ENCODE data around the gene ARRB1.
"Not testable (repeated sequence)": the region's sequence is repeated elsewhere in the genome, so short reads cannot be mapped to it uniquely, and the experiment has no call there.

ARRB1 gene

DNA sequence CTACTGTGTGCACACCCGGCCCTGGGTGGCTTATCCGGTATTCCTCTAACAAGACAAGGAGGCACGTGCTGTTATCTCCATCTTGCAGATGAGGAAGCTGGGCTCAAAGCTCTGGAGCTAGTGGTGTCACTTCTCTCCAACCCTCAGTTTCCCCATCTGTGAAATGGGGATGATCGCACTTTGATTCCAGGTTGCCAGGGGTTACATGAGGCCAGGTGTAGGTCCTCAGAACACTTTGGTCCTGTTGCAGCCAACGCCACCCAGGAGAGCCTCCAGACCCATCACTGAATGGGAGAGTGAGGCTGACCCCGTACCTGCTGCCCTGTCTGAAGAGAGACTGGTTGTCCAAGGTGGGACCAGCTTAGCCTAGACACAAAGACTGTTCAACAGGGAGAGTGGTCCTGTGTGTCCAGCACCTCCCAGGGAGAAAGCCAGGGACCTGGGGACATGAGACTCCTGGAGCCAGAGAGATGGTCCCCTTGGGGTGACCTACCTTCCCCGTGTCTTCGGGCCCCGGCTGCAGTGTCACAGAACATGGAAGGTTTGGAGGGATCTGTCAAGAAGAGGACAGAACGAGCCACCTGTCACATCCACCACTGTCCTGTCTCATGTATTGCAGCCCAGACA, 69.9 kb downstream of the ARRB1 start:
- H4K20me1 ChIP-seq: peaks cover 30% of the 10 kb centered on the region
- H3K27ac ChIP-seq: 0 out of 2 replicates have a peak overlapping the region, but pooled peaks have one; percentile 5
- no peak overlapping the region for H3K4me3 ChIP-seq
- no peaks in the 10 kb centered on the region for H3K9me3 ChIP-seq
- H3K27me3 ChIP-seq: no peaks in the 10 kb centered on the region
- no peak overlapping the region for H3K9ac ChIP-seq
- peaks cover 74% of the 10 kb centered on the region for H3K4me1 ChIP-seq
- TF ChIP-seq Cebpa-rat (IDR thresholded peaks at IDR 0.05): no peak
- H3K36me3 ChIP-seq: peaks cover 94% of the 10 kb centered on the region
- no peak overlapping the region for H3K4me2 ChIP-seq

GRCh38 chr11:75280770-75281468, 70.5 kb downstream of the ARRB1 start:
- Histone ChIP-seq H3K27ac (peak overlapping the region; percentile 5; the same call in 1 of the 2 replicates), H3K4me1 (peaks cover 74% of the 10 kb centered on the region)

GRCh38 chr11:75280227-75280701, 71.2 kb downstream of the ARRB1 start:
- Histone ChIP-seq H3K4me2 (peak overlapping the region; percentile 55), H3K9me3 (no peaks in the 10 kb centered on the region), H3K4me1 (peaks cover 74% of the 10 kb centered on the region), H3K9ac (0 out of 2 replicates have a peak overlapping the region, but pooled peaks have one; percentile 16), H4K20me1 (peaks cover 22% of the 10 kb centered on the region; the same call in 1 of the 2 replicates), H3K27ac (peak overlapping the region; percentile 31; the same call in 1 of the 2 replicates), H3K27me3 (no peaks in the 10 kb centered on the region), H3K36me3 (peaks cover 84% of the 10 kb centered on the region), H3K4me3 (no peak overlapping the region)
- no peak for TF ChIP-seq Cebpa-rat (IDR thresholded peaks at IDR 0.05)

More at GRCh38 chr11:75280770-75281468, 70.5 kb downstream of the ARRB1 start:
- Histone ChIP-seq H3K4me2 (peak overlapping the region; percentile 55), H3K9ac (no peak overlapping the region), H3K36me3 (peaks cover 91% of the 10 kb centered on the region), H3K27me3 (no peaks in the 10 kb centered on the region), H4K20me1 (peaks cover 28% of the 10 kb centered on the region; the same call in 1 of the 2 replicates), H3K4me3 (no peak overlapping the region), H3K9me3 (no peaks in the 10 kb centered on the region)
- no peak for TF ChIP-seq Cebpa-rat (IDR thresholded peaks at IDR 0.05)

- peaks cover 74% of the 10 kb centered on the region for H3K4me1 ChIP-seq
- H3K36me3 ChIP-seq: peaks cover 75% of the 10 kb centered on the region
- no peak for TF ChIP-seq Cebpa-rat (IDR thresholded peaks at IDR 0.05)
- peak overlapping the region; percentile 16; the same call in 1 of the 2 replicates for H3K9ac ChIP-seq
- H3K4me3 ChIP-seq: no peak overlapping the region
- no peaks in the 10 kb centered on the region for H3K27me3 ChIP-seq
- peak overlapping the region; percentile 55; the same call in 1 of the 2 replicates for H3K4me2 ChIP-seq
- peaks cover 19% of the 10 kb centered on the region; the same call in 1 of the 2 replicates for H4K20me1 ChIP-seq
- peak overlapping the region; percentile 31; the same call in 1 of the 2 replicates for H3K27ac ChIP-seq
- H3K9me3 ChIP-seq: no peaks in the 10 kb centered on the region
These were observed 72.2 kb downstream of the ARRB1 start for GRCh38 chr11:75279273-75279672.

DNA sequence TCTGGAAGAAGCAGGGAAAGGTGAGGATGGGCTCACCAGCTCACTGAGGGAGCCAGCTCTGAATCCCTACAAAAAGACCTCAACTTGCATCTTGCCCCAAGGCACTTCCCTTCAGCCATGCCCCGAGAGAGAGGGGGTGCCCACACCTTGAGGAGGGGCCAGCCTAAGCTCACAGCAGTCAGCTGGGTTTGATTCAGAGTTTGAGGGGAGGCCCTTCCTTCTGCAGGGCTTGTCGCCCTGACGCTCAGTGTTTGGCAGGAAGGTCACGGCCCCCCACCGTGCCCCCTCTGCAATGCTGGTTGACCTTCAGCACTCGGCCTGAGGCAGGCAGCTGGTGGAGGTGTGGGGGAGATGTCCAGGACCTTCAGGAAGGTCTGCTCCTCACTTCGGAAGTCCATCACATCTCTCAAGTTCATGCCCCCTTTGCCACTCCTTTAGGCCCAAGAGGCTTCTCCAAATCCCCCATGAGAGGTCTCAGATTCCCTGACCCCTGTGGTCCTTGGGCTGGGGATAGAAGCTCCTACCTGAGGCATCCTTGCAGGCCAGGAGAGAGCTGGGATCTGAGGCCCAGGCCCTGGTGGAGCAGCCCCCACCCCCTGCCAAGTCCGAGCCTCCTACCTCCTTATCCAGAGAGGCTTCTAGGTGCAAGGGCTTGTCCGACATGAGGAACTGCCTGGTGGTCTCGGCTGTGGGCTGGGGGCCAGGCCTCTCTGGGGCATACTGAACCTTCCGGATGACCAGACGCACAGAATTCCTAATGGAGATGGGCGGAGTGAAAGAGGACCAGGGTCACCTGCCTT, 73.3 kb downstream of the ARRB1 start:
- TF ChIP-seq Cebpa-rat (IDR thresholded peaks at IDR 0.05): no peak
- H3K4me2 ChIP-seq: no peak overlapping the region
- H3K36me3 ChIP-seq: peaks cover 78% of the 10 kb centered on the region
- H3K9ac ChIP-seq: no peak overlapping the region
- H3K4me1 ChIP-seq: peaks cover 74% of the 10 kb centered on the region
- H4K20me1 ChIP-seq: peaks cover 16% of the 10 kb centered on the region; the same call in 1 of the 2 replicates
- no peaks in the 10 kb centered on the region for H3K27me3 ChIP-seq
- H3K4me3 ChIP-seq: no peak overlapping the region
- peak overlapping the region; percentile 69 for H3K27ac ChIP-seq
- H3K9me3 ChIP-seq: no peaks in the 10 kb centered on the region

DNA sequence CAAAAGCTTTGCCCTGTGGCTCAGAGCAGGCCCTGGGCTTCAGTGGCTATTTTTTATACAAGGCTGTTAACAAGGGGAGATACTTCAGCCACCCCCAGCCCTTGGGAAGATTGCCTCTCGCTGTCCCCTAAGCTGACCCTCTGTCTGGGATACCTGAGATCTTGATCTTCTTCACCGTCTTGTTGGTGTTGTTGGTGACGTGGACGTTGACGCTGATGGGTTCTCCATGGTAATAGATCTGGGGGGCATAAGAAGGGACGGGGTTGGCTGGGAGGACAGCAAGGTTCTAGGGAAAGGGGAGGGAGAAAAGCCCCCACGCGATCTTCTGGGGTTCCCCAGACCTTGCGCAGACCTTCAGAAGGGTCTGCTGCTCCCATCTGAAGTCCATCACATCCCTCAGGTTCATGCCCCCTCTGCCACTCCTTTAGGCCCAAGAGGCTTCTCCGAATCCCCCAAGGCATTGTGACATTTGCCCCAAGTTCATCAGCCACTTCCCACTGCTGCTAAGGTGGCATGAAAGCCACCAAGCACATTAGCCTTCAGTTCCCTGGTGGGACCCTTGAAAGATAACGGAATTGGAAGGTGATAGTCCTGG, 74.2 kb downstream of the ARRB1 start:
- peaks cover 77% of the 10 kb centered on the region for H3K36me3 ChIP-seq
- H4K20me1 ChIP-seq: peaks cover 11% of the 10 kb centered on the region; the same call in 1 of the 2 replicates
- H3K9ac ChIP-seq: no peak overlapping the region
- H3K4me3 ChIP-seq: no peak overlapping the region
- H3K27ac ChIP-seq: peak overlapping the region; percentile 69
- 0 out of 2 replicates have a peak overlapping the region, but pooled peaks have one; percentile 52 for H3K4me2 ChIP-seq
- TF ChIP-seq Cebpa-rat (IDR thresholded peaks at IDR 0.05): no peak
- peaks cover 74% of the 10 kb centered on the region for H3K4me1 ChIP-seq
- H3K9me3 ChIP-seq: no peaks in the 10 kb centered on the region
- H3K27me3 ChIP-seq: no peaks in the 10 kb centered on the region

GRCh38 chr11:75276686-75277085, 74.8 kb downstream of the ARRB1 start:
- Histone ChIP-seq H3K27me3 (no peaks in the 10 kb centered on the region), H3K9ac (peak overlapping the region; percentile 2; the same call in 1 of the 2 replicates), H3K9me3 (no peaks in the 10 kb centered on the region), H3K27ac (peak overlapping the region; percentile 69), H4K20me1 (peaks cover 11% of the 10 kb centered on the region; the same call in 1 of the 2 replicates), H3K4me1 (peaks cover 79% of the 10 kb centered on the region), H3K4me3 (no peak overlapping the region), H3K36me3 (peaks cover 75% of the 10 kb centered on the region), H3K4me2 (peak overlapping the region; percentile 52)
- TF ChIP-seq Cebpa-rat (IDR thresholded peaks at IDR 0.05): no peak

DNA sequence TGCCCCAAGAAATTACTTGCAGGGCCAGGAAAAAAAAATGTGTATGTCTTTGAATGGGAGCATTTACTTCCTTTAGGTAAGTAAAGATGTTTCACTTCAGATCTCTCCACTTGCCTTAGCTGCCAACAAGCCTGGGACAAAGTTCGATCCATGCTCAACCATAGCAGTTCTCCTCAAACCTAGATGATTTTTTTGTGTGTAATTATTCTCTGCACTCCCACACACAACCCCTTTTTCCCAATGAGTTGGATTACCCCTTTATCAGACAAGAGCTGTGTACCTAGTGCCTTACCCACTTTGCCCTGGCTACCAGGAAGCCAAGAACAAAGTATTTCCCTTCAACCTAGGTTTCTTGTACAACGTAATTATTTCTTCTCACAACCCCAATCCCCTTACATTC, 75.3 kb downstream of the ARRB1 start:
- H3K4me2 ChIP-seq: peak overlapping the region; percentile 52
- peaks cover 11% of the 10 kb centered on the region; the same call in 1 of the 2 replicates for H4K20me1 ChIP-seq
- 0 out of 2 replicates have a peak overlapping the region, but pooled peaks have one; percentile 2 for H3K9ac ChIP-seq
- peaks cover 75% of the 10 kb centered on the region for H3K36me3 ChIP-seq
- H3K27ac ChIP-seq: peak overlapping the region; percentile 69
- no peaks in the 10 kb centered on the region for H3K9me3 ChIP-seq
- TF ChIP-seq Cebpa-rat (IDR thresholded peaks at IDR 0.05): no peak
- no peak overlapping the region for H3K4me3 ChIP-seq
- peaks cover 84% of the 10 kb centered on the region for H3K4me1 ChIP-seq
- H3K27me3 ChIP-seq: no peaks in the 10 kb centered on the region

- Histone ChIP-seq H3K27ac (peak overlapping the region; percentile 69), H3K4me1 (peaks cover 79% of the 10 kb centered on the region), H3K9me3 (no peaks in the 10 kb centered on the region), H3K4me3 (no peak overlapping the region), H3K4me2 (peak overlapping the region; percentile 52), H3K9ac (peak overlapping the region; percentile 38; the same call in 1 of the 2 replicates), H3K36me3 (peaks cover 73% of the 10 kb centered on the region), H4K20me1 (peaks cover 6% of the 10 kb centered on the region; the same call in 1 of the 2 replicates), H3K27me3 (no peaks in the 10 kb centered on the region)
- TF ChIP-seq Cebpa-rat (IDR thresholded peaks at IDR 0.05): no peak
These were observed 75.9 kb downstream of the ARRB1 start for GRCh38 chr11:75275581-75275980.

GRCh38 chr11:75274716-75275115, 76.7 kb downstream of the ARRB1 start:
- Histone ChIP-seq H3K4me1 (peaks cover 70% of the 10 kb centered on the region), H3K36me3 (peaks cover 76% of the 10 kb centered on the region), H3K9ac (0 out of 2 replicates have a peak overlapping the region, but pooled peaks have one; percentile 38), H3K27ac (peak overlapping the region; percentile 69; the same call in 1 of the 2 replicates)
- H4K20me1 ChIP-seq, H3K9me3 ChIP-seq, H3K27me3 ChIP-seq, H3K4me2 ChIP-seq, H3K4me3 ChIP-seq: not testable (repeated sequence)

All from BLaER1 (cell line).